ENCODE results near the gene ZNF90.

The ZNF90 gene

GRCh38 chr19:20164456-20164855 is 86.7 kb downstream of the ZNF90 start:
- H3K4me3 ChIP-seq (replicated peaks; ENCODE audit: low read depth, low read length), result no peak overlapping the region
- DNase-seq (ENCODE audit: extremely low read depth, low read depth), result no peak
- TF ChIP-seq CTCF (IDR thresholded peaks at IDR 0.05; ENCODE audit: low read depth, low read length, missing control alignments), result no peak

GRCh38 chr19:20165971-20166592 is 88.3 kb downstream of the ZNF90 start:
- DNase-seq (ENCODE audit: extremely low read depth, low read depth), result no peak
- TF ChIP-seq CTCF (IDR thresholded peaks at IDR 0.05; ENCODE audit: low read depth, low read length, missing control alignments), result no peak
- H3K4me3 ChIP-seq (replicated peaks; ENCODE audit: low read depth, low read length), result no peak overlapping the region

GRCh38 chr19:20167020-20167644 is 89.3 kb downstream of the ZNF90 start, which contains the start of gene ZNF486:
Gene ZNF486 (plus strand): TSS chr19:20167214. CDS start chr19:20167331, 117 bp downstream.
- DNase-seq (ENCODE audit: extremely low read depth, low read depth), result peak; percentile 78
- TF ChIP-seq CTCF (IDR thresholded peaks at IDR 0.05; ENCODE audit: low read depth, low read length, missing control alignments), result no peak
- peak within 1 kb of the TSS; percentile 63 for H3K4me3 ChIP-seq (replicated peaks; ENCODE audit: low read depth, low read length)

- TF ChIP-seq CTCF (IDR thresholded peaks at IDR 0.05; ENCODE audit: low read depth, low read length, missing control alignments), result no peak
- DNase-seq (ENCODE audit: extremely low read depth, low read depth), result peak; percentile 25
- H3K4me3 ChIP-seq (replicated peaks; ENCODE audit: low read depth, low read length), result peak overlapping the region; percentile 63
Observed at GRCh38 chr19:20167651-20168122, 89.9 kb downstream of the ZNF90 start.

Data from HFF-Myc (cell line).